WTC11 (cell line): ENCODE results near the gene GRIA2.

Source experiments
- CTCF ChIP-seq: fragments of 200-600 bp; IDR thresholded peaks from 2 replicates; pipeline ENCODE4 v1.8.0; 2022; ENCODE audit warnings: antibody characterized with exemption
- E2F1 ChIP-seq: sonication (generic); formaldehyde crosslinking; IDR thresholded peaks from 2 replicates; pipeline ENCODE4 v1.8.0; 2022; ENCODE audit warnings: mild to moderate bottlenecking, missing genetic modification reagents
- ESRRA ChIP-seq: sonication (generic); formaldehyde crosslinking; IDR thresholded peaks from 2 replicates; pipeline ENCODE4 v1.8.1; 2022; ENCODE audit warnings: mild to moderate bottlenecking, missing genetic modification reagents, borderline replicate concordance
- HMGXB4 ChIP-seq: sonication (generic); formaldehyde crosslinking; IDR thresholded peaks from 2 replicates; pipeline ENCODE4 v1.8.1; 2023; ENCODE audit warnings: mild to moderate bottlenecking, moderate library complexity, missing genetic modification reagents
- SP1 ChIP-seq: sonication (generic); formaldehyde crosslinking; conservative IDR thresholded peaks from 2 replicates; pipeline ENCODE4 v1.8.1; 2022; ENCODE audit warnings: missing genetic modification reagents
- ZNF232 ChIP-seq: sonication (generic); formaldehyde crosslinking; IDR thresholded peaks from 2 replicates; pipeline ENCODE4 v1.8.0; 2022; ENCODE audit warnings: mild to moderate bottlenecking, missing genetic modification reagents
- ZNF512 ChIP-seq: sonication (generic); formaldehyde crosslinking; IDR thresholded peaks from 2 replicates; pipeline ENCODE4 v1.8.1; 2022; ENCODE audit warnings: missing genetic modification reagents, borderline replicate concordance

- no peak for TF ChIP-seq SP1 (CRISPR knock-in tag)
- TF ChIP-seq CTCF, result no peak
- no peak for TF ChIP-seq ZNF512 (CRISPR knock-in tag)
- no peak for TF ChIP-seq E2F1 (CRISPR knock-in tag)
- no peak for TF ChIP-seq ESRRA (CRISPR knock-in tag)
- no peak for TF ChIP-seq HMGXB4 (CRISPR knock-in tag)
- TF ChIP-seq ZNF232 (CRISPR knock-in tag), result no peak
Observed at GRCh38 chr4:157357887-157358286, 137.4 kb downstream of the GRIA2 start.
